ENCODE results near the gene DAB1. TPM values are rescaled to one million over a fixed set of nuclear protein-coding genes. Genes with fewer than 3 reads are reported as not detected.
A peak's percentile ranks its signal among the peaks of the same experiment; 100 is the strongest.

DAB1 gene
- total RNA-seq, 1 experiment from 2014 or later = not detected

DNA sequence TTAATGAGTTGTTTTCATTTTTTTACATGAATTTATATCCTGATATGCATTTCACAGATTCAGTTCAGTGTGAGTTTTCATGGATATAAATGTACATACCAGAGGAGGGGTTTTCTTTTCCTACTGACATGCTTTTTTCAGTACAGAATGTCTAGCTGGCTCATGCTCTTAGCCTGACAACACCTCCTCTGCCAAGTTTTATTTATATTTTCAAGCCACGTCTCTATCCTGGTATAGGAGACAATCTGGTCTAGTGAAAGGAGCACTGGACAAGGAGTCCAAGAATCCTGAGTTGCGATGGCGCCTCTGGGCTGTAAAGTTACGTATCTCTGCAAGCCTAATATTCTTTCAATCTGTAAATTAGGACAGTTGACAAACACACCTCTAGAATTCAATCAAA lies 4.9 kb downstream of the DAB1 start:
- no peak for DNase-seq (ENCODE audit: low read depth)

DNA sequence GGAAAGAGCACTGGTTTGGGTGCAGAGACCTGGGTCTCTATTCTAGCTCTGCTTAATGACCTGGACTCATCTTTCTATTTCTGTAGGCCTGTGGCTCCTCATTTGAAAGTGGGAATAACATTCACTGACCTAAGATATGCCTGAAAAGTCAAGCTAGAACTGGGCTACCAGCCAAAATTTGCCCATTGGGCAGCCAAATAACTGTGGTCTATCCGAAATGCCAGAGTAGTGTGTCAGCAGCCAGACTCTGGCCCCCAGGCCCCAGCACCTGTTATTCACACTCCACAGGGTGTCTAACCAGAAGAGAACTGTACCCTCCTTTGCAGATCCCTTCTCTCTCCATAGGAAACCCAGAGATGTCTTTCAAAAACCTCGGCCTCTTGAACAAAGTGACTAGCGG lies 12.6 kb downstream of the DAB1 start:
- DNase-seq (ENCODE audit: low read depth) = peak; percentile 91

DNA sequence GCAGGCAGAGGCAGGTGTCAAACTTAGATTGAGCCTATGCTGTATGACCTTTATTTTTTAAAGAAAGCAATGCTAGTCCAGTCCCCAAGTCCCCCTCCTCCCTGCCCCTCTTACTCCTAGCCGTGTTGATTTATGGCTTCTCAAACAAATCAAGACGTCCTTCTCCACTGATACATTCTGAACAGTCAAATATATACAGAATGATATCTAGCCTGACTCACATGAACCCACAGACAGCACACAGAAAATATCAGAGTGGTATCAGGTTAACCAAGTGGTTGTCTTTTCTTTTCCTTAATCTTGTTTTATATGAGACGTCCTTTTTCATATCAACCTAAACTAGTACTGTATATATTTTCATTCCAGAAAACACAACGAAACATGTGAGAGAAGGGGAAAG lies 13.4 kb downstream of the DAB1 start:
- DNase-seq (ENCODE audit: low read depth) = peak; percentile 12

DNA sequence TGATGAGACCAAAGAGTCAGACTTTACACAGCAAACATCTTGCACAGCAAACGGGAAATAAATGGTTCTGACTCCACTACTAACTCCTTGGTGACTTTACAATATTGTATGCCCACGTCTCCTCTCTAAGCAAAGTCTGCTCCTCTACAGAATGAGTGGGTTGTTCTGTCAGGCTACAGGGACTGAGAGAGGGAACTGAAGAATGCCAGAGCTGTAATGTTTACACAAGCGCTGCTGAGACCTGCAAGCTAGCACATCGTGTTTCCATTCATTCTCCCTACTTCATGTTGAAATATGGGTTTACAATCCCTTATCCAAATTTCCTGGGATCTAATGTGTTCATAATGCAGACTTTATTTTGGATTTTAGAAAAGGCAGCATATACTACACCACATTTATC lies 15.9 kb downstream of the DAB1 start:
- DNase-seq (ENCODE audit: low read depth) = no peak

DNA sequence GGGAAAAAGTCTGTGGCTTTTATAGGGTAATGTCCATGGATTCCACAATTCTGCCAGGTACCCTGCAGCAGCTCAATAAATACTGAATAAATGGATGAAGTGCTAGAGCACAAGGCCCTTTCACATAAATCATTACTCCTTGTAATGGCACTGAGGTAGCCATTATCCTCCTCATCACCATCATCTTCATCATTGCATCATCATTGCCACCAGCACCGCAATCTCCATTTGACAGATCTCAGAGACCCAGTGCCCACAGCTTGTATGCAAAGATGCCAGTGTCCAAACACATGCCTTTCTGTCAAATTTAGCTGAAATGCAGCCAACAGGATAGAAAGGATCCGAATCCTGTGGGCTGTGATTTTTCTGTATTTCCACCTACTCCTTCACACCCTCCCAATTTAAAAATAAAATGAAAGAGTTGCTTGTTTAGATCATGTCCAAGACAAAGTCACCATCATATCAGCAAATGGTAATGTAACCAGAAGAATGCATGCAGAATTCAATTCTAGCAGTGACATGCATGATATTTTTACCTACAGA lies 17.4 kb downstream of the DAB1 start:
- no peak for DNase-seq (ENCODE audit: low read depth)

DNA sequence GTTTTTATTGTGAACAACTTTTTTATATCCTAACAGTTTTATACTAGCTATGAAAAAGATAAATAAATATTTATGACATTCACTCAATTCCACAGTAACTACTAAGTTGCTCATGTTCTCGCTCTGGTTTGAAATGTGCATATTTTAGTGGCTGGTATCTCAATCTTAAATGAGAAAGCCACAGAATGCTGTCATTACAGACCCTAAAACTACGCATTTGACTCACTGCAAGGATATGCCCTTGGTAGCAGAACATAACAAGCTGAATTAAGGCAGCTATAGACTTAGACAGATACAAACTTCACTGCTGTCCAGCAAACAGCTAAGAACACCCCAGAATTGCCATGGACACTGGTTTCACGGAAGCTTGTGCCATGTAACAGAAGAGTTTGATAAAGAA lies 19.0 kb downstream of the DAB1 start:
- no peak for DNase-seq (ENCODE audit: low read depth)

DNA sequence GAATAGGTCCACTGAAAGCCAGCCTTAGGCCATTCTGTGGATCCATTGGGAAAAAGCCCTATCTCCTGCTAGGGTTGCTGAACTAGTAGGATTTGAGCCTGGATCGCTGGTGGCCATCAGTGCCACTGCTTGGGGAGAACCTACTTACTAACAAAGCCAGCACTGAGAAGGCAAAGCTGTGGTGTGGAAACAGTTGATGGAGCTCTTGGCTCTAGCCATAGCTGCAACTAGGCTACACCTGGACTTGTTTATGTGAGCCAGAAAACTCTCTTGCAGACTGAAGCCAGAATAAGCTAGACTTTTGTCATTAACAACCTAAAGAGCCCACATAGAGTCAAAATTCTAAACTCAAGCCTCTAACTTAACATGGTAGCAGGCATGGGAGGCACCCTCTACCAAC lies 20.7 kb downstream of the DAB1 start:
- DNase-seq (ENCODE audit: low read depth) = no peak

DNA sequence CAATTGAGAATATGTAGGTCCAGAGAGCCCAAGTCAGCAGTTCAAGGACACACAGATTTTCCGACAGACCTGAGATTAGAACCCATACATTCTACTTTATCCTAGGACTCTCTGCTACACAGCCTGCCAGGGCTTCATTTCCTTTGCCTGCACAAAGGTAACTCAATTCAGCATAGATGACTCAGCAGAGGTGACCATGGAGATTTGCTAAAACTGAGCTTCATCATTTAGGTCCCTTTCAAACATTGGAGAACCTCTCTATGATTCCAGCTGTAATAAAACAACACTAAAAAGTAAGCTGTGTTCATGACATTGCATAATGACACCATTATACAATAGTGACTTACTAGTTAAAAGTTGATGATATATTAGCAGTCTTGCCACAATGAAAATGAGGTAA lies 22.2 kb downstream of the DAB1 start:
- peak; percentile 8 for DNase-seq (ENCODE audit: low read depth)

DNA sequence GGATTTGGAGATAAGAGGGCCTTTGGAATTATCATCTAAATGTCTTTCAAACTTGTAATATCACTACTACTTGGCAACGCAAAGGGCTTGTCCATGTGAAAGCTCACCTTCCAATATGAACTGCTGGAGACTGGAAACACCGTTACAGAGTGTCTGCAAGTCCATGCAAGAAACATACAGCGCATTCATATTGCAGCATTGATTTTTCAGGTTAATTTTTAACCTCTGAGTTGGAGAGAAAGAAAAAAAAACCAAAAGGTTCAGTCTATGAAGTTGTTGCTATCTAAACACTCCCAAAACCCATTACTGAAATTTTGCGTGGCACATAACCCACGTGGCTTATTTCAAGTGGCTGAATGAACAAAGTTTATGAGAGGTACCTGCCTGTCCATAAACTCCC lies 23.8 kb downstream of the DAB1 start:
- DNase-seq (ENCODE audit: low read depth) = no peak

DNA sequence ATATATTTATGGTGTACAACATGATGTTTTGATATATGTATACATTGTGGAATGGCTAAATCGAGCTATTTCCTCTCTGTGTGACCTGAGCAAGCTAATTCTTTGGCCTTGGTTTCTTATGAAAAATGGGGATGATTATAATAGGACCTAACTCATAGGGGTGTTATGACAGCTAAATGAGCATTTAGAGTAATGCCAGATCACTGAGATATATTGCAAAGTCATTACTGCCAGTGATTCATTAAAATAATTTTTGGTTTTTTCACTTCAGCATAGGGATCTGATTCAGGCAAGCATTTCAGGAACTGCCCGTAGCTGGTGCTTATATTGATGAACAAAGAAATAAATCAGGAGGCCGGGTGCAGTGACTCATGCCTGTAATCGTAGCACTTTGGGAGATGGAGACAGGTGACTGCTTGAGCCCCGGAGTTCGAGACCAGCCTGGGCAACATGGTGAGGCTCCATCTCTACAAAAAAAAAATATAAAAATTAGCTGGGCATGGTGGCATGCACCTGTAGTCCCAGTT lies 30.7 kb downstream of the DAB1 start:
- DNase-seq (ENCODE audit: low read depth) = no peak

DNA sequence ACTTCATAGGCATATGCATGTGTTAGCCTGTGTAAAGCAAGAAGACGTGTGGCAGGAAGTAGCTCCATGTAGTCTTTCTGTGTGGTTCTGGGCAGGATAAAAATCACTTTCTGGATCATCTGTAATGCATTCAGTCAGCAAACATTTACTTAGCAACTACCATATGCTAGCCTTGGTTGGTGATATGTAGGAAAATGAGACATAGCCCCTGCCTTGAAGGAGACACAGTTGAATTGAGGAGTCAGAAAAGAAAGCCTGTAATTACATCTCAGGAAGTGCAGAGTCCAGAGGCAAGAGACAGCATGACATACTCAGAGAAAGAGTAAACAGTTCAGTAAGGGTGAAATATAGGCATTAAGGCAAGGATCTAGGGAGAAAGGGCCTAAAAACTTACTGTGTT lies 38.5 kb downstream of the DAB1 start:
- DNase-seq (ENCODE audit: low read depth) = no peak

DNA sequence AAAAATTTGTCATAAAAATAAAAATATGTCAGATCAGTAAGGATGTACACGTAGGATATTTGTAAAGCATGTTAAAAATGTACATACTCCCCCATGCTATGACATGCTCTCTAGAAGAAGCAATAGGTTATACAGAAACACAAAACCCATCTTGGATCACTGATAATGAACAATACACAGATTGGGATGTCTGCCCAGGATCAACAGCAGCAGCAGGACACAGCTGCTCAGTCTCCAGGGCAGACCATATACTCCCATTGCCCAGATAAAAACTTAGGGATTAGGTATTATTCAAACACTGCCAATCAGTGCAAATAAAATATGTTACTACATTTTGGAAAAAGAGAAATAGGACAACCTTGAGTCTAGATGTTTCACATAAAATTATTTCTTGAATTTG lies 39.0 kb downstream of the DAB1 start:
- no peak for DNase-seq (ENCODE audit: low read depth)

DNA sequence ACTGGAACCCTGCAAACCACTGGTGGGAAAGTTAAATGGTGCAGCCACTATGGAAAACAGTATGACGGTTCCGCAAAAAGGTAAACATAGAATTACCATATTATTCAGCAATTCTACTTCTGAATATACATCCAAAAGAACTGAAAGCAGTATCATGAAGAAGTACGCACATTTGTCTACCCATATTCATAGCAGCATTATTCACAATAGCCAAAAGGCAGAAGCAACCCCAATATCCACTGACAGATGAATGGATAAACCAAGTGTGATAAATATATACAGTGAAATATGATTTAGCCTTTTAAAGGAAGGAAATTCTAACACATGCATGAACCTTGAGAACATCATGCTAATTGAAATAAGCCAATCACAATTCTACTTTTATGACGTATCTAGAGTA lies 39.6 kb downstream of the DAB1 start:
- no peak for DNase-seq (ENCODE audit: low read depth)

DNA sequence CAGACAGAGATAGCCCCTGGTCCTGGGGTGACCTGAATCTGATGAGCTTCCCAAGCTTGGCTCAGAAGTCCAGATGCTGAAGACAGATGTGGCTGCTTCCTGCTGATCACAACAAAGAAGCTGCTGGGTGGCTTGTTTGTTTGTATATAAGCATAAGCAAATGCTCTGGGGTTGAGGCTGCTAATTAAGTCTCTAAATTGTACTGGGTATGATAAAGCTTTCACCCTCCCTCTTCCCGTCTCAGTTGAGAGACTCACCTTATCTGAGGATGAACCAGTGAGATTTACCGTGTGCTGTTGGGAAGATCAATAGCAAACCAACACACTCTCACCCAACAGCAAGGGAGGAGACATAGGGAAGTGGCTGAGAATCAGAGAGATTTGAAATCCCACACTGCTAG lies 42.0 kb downstream of the DAB1 start:
- no peak for DNase-seq (ENCODE audit: low read depth)

DNA sequence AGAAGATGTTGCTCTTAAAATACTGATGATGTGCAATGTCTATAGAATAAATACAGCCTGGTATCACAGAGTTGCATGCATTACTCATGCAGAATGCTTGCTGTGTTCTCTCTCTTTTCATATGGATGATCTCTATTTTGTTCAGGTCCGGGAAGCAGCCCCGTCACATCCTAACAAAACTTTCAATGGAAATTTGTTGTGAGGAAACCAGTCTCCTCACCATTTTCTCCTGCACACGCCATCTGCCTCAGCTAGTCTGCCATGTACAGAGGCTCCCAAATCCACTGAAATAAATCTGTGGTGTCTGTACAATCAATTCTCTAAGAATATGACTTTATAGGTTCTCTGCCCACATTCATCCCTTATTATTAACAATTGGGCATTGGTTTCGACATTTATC lies 42.4 kb downstream of the DAB1 start:
- DNase-seq (ENCODE audit: low read depth) = no peak

DNA sequence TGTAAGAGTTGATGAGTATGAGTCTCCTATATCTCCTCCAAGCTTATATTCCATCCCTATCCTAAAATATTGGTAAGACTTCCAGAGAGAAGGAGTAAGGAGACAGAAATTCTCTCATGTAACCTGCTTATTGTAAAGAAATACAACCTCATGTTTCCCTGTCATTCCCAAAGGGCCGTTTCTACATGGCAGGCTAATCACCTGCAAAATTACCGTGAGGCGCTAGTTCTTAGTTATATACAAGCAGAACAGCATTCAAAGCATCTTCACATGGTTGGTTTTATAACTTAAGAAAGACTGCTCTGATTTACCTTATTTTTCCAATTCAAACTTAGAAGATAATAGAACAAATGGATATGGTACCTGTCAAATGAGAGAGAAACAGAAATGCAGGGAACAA lies 42.9 kb downstream of the DAB1 start:
- DNase-seq (ENCODE audit: low read depth) = no peak

DNA sequence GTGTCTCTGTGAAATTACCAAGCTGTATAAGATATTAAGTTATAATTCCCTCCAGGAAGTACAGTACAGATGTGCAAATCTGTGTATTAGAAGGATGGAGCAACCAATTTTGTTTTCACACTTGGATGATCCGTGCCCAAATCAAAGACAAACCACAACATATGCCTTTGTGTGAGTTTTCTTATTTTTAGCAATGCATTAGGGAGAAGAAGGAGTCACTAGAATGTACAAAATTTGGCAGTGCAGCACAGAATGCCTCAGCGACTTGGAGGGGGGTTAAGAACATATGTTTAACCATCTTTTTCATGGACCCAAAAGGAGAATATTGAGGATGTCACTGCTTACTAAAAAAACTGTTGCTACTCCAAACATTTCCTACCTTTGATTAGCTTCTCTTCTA lies 45.3 kb downstream of the DAB1 start:
- no peak for DNase-seq (ENCODE audit: low read depth)

DNA sequence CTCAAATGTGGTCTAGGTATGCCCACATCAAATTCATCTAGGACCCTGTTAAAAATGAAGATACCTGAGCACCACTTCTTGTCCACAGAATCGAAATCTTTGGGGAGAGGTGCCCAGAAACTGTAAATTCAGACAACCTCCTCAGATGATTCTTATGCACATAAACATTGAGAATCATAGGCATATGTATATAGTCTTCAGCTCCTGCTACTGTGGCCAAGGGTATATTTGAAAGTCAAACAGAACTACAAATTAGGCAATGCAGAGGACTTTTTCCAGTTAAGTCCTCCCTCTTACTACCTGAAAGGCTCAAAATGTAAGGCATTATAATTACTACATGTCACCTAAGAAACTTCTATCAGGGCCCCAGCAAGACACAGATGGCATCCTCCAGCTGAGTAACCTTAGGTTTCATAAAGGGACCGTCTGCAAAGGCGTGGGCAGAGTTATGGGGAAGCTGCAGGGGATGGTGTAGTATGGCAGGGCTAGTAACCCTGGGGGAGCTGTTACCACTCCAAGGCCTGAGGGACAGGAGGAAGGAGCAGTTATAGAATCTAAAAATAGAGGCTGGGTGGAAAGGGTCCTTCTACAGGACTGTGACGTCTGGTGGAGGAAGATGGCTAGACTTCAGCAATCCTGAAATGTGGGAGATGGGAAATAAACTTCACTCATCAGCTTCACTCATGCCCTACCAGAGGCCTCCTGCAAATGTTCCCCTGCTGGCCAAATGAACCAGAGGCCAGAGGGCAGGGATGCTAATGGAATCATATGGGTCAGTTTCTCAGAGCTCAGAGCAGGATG lies 46.3 kb downstream of the DAB1 start:
- no peak for DNase-seq (ENCODE audit: low read depth)

DNA sequence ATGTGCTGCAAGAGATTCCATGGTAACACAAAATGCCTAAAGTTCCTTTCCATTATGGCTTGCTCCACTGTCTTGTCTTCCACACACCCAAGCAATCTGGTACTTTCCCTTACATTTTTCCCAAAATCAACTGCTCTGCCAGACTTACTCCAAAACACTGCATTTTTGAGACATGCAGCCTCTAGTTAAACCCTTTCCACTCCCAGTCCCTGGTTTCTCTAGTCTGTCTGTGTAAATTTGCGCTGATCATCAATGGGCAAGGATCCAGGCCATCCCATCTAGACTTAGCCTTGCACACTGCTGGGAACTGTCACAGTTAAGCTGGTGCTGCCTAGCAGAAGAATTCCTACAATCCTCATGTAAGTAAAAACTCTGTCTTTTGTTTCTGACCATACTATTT lies 47.8 kb downstream of the DAB1 start:
- DNase-seq (ENCODE audit: low read depth) = no peak

DNA sequence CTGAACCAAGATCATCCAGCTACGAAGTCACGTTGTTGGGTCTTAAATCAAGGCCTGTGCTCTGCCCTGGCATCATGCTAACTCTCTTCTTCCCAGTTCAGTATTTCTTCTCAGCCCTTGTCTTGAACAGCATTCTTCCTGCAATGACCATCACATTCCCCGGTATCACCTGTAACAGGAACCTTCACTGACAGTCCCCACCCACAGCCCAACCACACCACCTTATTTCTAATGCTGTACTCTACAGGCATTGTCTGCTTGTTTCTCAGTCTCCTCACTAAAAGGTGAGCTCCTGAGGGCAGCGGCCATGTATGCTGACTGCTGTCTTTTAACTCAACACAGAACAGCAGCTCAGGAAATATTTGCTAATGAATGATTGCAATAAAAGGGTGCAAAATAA lies 54.0 kb downstream of the DAB1 start:
- no peak for DNase-seq (ENCODE audit: low read depth)

DNA sequence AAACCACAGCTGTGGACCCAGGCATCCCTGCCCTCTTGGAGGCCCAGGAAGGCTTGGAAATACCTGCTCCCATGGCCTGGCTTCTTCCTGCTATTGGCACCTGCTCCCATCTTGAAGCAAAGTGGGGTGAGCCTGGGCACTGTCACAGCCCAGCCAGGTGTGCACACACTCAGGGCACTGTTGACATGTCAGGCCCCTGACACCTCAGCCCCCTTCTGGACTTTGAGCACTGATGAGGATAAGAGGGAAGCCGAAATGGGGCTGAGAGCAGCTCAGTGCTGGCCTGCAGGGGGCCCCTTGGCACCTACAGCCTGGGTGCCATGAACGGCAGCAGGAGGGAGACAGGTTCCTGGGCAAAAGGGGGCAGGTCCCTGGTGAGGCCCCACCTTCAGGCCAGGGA lies 55.9 kb downstream of the DAB1 start:
- no peak for DNase-seq (ENCODE audit: low read depth)

DNA sequence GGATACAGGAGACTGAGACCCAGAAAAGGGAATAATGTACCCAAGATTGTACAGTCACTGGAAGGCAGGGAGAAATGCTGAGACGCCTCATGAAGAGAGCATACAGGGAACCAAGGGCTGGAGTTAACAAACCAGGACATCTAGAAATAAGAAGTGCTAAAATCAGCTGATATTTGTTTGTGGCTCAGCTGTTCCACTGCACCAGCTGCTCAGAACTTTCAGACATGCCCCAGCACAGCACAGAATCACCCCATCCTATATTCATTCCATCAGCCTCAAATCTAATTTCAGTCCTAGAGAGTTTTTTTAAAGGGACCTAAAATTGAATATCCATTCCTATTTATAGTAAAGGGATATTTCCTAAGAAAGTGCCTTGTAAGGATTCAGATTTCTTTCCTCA lies 60.2 kb downstream of the DAB1 start:
- DNase-seq (ENCODE audit: low read depth) = no peak

DNA sequence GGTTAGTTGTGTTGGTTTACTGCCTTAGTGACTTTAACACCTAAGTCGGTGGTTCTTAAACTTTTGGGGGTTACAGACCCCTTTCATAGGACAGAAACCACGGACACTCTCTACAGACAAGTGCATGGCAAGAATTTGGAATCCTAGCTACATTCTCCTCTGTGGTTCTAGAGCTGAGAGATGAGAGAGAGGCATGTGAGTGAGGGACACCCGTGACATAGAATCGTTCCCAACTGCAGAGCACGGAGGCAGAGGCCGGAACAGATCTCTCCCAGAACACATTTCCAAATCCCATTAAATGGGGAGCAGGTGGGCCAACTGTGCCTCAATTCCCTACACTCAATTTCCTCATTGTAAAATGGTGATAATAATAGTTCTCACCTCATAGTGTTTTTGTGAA lies 60.7 kb downstream of the DAB1 start:
- DNase-seq (ENCODE audit: low read depth) = no peak

DNA sequence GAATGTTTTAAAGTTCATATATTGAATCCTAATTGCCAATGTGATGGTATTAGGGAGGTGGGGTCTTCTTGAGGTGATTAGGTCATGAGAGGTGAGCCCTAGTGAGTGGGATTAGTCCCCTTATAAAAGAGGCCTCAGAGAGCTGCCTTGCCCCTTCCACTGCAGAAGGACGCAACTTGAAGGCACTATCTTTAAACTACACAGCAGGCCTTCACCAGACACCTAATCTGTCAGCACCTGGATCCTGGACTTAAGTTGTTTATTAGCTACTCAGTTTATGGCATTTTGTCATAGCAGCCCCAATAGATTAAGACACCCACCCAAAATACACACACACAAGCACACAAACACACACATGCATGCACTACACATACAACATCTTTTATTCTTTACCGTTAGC lies 61.4 kb downstream of the DAB1 start:
- no peak for DNase-seq (ENCODE audit: low read depth)

All from Daoy (cell line).